Psoas muscle (tissue), 8 donors: Measurements from ENCODE around the gene PNPLA3. TPM values are rescaled to one million over a fixed set of nuclear protein-coding genes. Genes with fewer than 3 reads are reported as not detected.
A peak's percentile ranks its signal among the peaks of the same experiment; 100 is the strongest.

Experiments used
- ATAC-seq, 4 donors: fragments of 200-7000 bp; cut with Tn5 transposase; one replicate each; pipeline ENCODE4 v1.9.1; 2020; ENCODE audit warnings: moderate library complexity in 3 of 4, mild to moderate bottlenecking in 2 of 4
- DNase-seq, 2 donors: peaks; one replicate each; pipeline ENCODE4 v3.0.0-alpha.2; 2020
- H3K27ac ChIP-seq: fragments of 200-600 bp; one replicate; pipeline ENCODE4 v1.8.0; 2022
- H3K27me3 ChIP-seq, 3 donors: fragments of 200-600 bp in 1 of 3; one replicate each; pipeline versions ENCODE4 v1.6.1 to v1.8.0; 2013 to 2022; ENCODE audit warnings: low read length in 2 of 3, mild to moderate bottlenecking in 2 of 3, moderate library complexity in 1 of 3; ENCODE audit not compliant: insufficient read depth in 3 of 3
- H3K36me3 ChIP-seq, 2 donors: fragments of 200-600 bp in 1 of 2; one replicate each; pipeline versions ENCODE4 v1.6.1 to v1.8.0; 2013 to 2022; ENCODE audit warnings: low read depth in 1 of 2, mild to moderate bottlenecking in 1 of 2, moderate library complexity in 1 of 2; ENCODE audit not compliant: insufficient read depth in 1 of 2
- H3K4me1 ChIP-seq: fragments of 200-600 bp; one replicate; pipeline ENCODE4 v1.8.0; 2022
- H3K4me3 ChIP-seq: fragments of 200-600 bp; one replicate; pipeline ENCODE4 v1.8.0; 2022; ENCODE audit warnings: mild to moderate bottlenecking
- H3K9me3 ChIP-seq: fragments of 200-600 bp; one replicate; pipeline ENCODE4 v1.8.0; 2022
- CTCF ChIP-seq: fragments of 200-600 bp; IDR thresholded peaks from one replicate; pipeline ENCODE4 v1.8.0; 2022; ENCODE audit warnings: antibody characterized with exemption
- WGBS, 3 donors: extraction: QIAGEN DNeasy Blood & Tissue Kit; methylation state at CpG; one replicate each; pipeline versions ENCODE4 v1.1.6 to v1.1.7; 2013; 5-methylcytosine and 5-hydroxymethylcytosine counted together
- intact Hi-C, 2 donors: fragments of 100-400 bp; cut with DNase I; formaldehyde crosslinking; loops; one replicate each; pipeline versions ENCODE4 v1.11.0 to v1.14.2; 2022
- polyA plus RNA-seq, 3 donors: library from polyadenylated mRNA; stranded (reverse); fragments of 200-250 nt; gene quantifications; one replicate each; pipeline ENCODE4 v1.2.3, GENCODE V29; 2013
- total RNA-seq, 4 donors: library from RNA; stranded (reverse); fragmentation: NEBNext Ultra II Directional in 2 of 4; extraction: Animal tissue kit (Norgen Biotek cat#: 25700) in 2 of 4; gene quantifications; one replicate each; pipeline versions ENCODE4 v1.2.1 to v1.2.4, GENCODE V29; 2021 to 2023
- donor health status: healthy with polysubstance abuse.
- donor health status: DM: no; HTN: no; CAD: no; lungs with moderate emphysema.
- donor health status: Bipolar disorder and iron deficiency.
- donor health status: healthy.
- donor health status: DM: yes; HTN: yes; CAD: no.
- donor health status: DM: no; HTN: no; CAD: no.
- donor health status: DM: no; HTN: no; CAD: no.
- donor health status: DM: yes; HTN: yes; CAD: no.

PNPLA3 gene
- total and polyA plus RNA-seq, 7 donors = 0.29 to 3.3 (median 0.61) TPM; not detected in 1

- DNase-seq (no peak), ATAC-seq (no peak)
- Histone ChIP-seq H3K27me3 (peaks cover 0 to 9% (median 0%) of the 10 kb centered on the region in 3 donors), H3K4me1 (no peaks in the 10 kb centered on the region), H3K36me3 (peaks cover 0 to 21% of the 10 kb centered on the region in 2 donors), H3K9me3 (no peaks in the 10 kb centered on the region), H3K4me3 (no peak overlapping the region), H3K27ac (no peak overlapping the region)
- no peak for TF ChIP-seq CTCF
- intact Hi-C loops = no loop called here
- 80 to 93% (median 92%) methylated on average over 6 of the region's 6 CpGs for WGBS, 3 donors
Measured at GRCh38 chr22:43928908-43929307, 5.3 kb downstream of the PNPLA3 start.

GRCh38 chr22:43931771-43932170 lies 8.2 kb downstream of the PNPLA3 start:
- Histone ChIP-seq H3K27ac (no peak overlapping the region), H3K4me3 (no peak overlapping the region), H3K4me1 (no peaks in the 10 kb centered on the region), H3K36me3 (peaks cover 0 to 22% of the 10 kb centered on the region in 2 donors), H3K9me3 (no peaks in the 10 kb centered on the region), H3K27me3 (peaks cover 0 to 4% (median 0%) of the 10 kb centered on the region in 3 donors)
- TF ChIP-seq CTCF = no peak
- DNase-seq (no peak), ATAC-seq (no peak)
- intact Hi-C loops = no loop called here
- 62 to 70% (median 65%) methylated on average over 4 of the region's 4 CpGs for WGBS, 3 donors

- Histone ChIP-seq H3K4me3 (no peak overlapping the region), H3K4me1 (no peaks in the 10 kb centered on the region), H3K27ac (no peak overlapping the region), H3K27me3 (no peaks in the 10 kb centered on the region), H3K36me3 (peaks cover 0 to 19% of the 10 kb centered on the region in 2 donors), H3K9me3 (peaks cover 7% of the 10 kb centered on the region)
- intact Hi-C loops = no loop called here
- 80 to 85% (median 83%) methylated on average over 6 of the region's 6 CpGs for WGBS, 3 donors
- no peak for ATAC-seq
- no peak for TF ChIP-seq CTCF
- DNase-seq = no peak
Measured at GRCh38 chr22:43941449-43941848, 17.8 kb downstream of the PNPLA3 start.

- Histone ChIP-seq H3K27me3 (no peaks in the 10 kb centered on the region), H3K9me3 (peaks cover 7% of the 10 kb centered on the region), H3K4me3 (no peak overlapping the region), H3K27ac (no peak overlapping the region), H3K4me1 (no peaks in the 10 kb centered on the region), H3K36me3 (peaks cover 0 to 4% of the 10 kb centered on the region in 2 donors)
- intact Hi-C loops = no loop called here
- DNase-seq = no peak
- 83 to 88% (median 87%) methylated on average over 20 of the region's 20 CpGs for WGBS, 3 donors
- ATAC-seq = peak in 1 of 4 donors; percentile 28
- TF ChIP-seq CTCF = no peak
Measured at GRCh38 chr22:43944670-43945430, 21.2 kb downstream of the PNPLA3 start.
